HG03064 (cell line): ENCODE results near the gene FEM1A.
"Not testable (repeated sequence)": the region's sequence is repeated elsewhere in the genome, so short reads cannot be mapped to it uniquely, and the experiment has no call there.

Experiments used
- ATAC-seq: cut with Tn5 transposase; IDR thresholded peaks from one replicate; pipeline ENCODE4 v1.9.1; 2021; ENCODE audit warnings: low read depth; ENCODE audit not compliant: unreplicated experiment

Gene FEM1A

DNA sequence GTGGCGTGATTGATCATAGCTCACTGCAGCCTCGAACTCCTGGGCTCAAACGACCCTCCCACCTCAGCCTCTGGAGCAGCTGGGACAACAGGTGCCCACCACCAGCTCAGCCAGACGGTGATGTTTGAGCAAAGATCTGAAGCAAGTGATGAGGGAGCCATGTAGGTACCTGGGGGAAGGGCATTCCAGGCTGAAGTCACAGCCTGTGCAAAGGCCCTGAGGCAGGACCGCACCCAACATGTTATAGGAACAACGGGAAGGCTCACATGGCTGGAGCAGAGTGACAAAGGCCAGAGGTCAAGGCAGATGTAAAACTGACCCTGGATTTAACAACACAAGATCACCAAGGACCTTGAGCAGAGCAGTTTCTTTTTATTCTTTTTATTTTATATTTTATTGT, 14.8 kb downstream of the FEM1A start:
- ATAC-seq = no peak

DNA sequence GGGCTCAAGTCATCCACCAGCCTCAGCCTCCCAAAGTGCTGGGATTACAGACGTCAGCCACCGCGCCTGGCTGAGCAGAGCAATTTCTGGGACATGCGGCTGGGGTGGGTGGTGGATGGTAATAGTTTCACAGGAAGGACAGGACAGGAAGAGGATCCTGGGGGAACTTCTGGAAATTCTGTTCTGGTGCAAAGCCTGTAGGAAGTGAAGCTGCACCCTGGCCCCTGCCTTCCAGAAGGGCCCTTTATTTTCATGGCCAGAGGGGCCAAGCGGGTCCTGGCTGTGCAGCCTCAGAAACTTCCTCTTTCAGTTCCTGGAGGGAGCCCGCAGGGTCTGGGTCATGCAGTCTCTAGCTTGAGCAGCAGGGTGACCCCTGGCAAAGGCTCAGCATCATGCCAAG, 15.7 kb downstream of the FEM1A start:
- ATAC-seq = no peak

DNA sequence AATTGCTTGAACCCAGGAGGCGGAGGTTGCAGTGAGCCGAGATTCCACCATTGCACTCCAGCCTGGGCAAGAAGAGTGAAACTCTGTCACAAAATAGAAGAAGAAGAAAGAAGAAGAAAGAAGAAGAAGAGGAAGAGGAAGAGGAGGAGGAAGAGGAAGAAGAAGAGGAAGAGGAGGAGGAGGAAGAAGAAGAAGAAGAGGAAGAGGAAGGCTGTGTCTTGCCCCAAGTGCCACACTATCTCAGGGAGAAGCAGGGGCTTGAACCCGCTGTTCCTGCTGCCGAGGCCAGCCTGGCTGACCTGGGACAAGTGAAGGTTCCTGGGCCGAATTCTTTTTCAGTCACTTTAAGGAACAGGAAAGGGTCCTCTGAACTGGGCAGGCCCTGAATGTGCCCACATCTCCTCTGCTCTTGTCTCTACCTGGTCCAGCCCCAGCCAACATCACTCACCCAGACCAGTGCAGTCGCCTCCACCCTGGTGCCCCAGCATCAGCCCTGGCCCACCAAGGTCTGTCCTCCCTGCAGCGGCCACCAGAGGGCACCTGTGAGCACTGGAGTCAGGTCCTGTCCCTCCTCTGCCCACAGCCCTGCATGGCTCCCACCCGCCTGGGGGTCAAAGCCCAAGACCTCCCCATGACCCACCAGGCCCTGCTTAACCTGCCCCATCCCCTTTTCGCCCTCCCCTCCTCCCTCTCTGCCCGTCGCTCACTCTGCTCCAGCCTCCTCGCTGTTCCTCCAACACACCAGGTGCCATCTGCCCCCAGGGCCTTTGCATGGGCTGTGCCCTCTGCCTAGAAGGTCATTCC, 20.0 kb downstream of the FEM1A start:
- ATAC-seq = no peak

DNA sequence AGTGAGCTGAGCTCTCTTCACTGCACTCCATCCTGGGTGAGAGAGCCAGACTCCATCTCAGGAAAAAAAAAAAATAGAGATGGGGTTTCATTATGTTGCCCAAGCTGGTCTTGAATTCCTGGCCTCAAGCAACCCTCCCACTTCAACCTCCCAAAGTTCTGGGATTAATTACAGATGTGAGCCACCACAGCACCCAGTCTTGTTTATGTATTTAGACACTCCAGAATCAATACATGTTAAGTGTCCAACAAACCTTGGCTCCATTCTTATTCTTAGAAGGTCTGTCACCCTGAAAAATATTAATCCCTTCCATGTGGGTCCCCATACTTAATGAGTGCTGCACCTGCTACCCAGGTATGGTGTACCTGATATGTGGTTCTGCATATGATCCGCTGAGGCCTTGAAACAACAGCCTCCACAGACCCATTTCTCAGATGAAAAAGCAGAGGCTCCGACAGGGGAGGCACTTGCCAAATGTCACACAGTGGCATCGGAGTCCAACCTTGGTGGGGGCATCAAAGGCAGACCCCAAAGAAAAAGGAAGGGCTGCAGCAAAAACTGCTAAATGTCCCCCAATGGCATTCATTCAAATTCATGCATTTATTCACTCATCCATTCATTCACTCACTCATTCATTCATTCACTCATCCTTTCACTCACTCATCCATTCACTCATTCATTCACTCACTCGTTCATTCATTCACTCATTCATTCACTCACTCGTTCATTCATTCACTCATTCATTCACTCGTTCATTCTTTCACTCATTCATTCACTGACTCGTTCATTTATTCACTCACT, 23.3 kb downstream of the FEM1A start:
- ATAC-seq = no peak

DNA sequence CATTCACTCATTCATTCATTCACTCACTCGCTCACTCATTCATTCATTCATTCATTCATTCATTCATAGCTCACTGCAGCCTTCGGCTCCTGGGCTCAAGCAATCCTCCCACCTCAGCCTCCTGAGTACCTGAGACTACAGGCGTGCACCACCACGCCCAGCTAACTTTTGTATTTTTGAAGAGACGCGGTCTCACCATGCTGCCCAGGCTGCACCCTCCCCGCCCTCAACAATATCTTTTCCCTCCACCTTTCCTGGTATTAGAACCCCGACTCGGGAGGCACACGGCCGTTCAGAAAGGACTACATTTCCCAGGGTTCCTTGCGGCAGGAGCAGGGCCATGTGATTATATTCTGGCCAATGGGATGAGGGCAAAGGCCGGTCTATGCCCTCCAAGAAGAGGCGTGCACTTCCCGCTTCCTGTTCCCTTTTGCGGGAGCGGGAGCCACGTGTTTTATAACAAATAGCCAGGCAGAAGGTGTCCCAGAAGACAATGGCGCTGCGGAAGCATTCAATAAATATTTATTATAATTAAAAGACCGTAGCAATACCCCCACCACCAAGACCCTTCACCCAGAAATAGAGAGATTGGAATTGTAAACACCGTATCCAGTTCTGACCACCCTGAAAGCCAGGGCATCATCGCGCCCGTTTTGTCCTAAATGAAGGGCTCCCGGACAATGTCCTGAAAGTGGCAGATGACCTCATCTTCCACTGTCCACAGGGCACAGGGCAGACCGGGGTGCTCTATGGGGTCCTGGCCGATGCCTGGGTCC, 24.1 kb downstream of the FEM1A start:
- ATAC-seq = no peak

DNA sequence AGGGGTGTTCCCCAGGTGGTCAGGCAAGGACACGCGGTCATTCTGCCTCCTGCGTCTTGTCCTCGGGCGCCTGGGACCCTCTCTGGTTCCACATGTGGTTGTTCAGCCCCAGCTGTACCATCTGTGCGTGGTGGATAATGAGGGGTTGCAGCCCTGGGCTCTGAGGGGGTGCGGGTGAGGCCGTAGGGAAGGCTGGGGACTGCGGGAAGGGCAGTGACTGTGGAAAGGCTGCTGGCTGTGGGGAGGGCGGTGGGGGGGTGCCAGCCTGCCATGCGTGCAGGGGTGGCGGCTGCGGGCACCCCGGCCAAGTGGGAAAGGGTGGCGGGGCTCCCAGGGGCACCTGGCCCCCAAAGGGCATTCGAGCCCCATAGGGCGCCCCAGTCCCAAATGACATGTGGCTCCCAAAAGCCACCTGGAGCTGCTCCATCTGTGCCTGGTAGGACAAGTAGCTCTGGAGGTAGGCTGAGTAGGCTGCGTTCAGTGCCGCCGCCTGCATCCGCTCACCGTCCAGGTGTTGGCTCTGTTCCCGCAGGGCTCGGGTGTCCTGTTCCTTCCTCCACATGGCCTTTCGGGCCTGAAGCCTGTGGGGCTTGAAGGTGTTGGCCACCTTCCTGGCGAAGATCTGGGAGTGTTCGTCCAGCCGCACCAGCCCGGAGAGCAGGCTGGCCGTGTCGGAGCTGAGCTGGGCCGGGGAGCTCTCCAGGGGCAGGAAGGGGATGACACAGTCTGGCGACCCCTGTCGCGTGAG, 24.8 kb downstream of the FEM1A start:
- ATAC-seq = no peak

DNA sequence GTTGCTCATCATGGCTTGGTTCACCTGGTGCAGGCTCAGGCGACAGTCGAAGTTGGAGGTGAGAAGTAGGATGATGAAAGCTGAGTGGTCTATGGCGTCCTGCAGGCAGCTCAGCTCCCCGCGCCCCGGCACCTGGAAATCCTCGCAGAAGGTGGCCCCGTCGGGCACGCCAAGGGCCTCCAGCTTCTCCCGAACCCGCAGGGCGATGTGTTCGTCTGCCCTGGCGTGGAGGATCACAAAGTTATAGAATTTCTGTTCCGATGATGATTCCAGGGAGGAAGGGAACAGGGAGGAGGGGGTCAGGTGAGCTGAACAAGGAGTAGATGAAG, 25.4 kb downstream of the FEM1A start:
- ATAC-seq = no peak

DNA sequence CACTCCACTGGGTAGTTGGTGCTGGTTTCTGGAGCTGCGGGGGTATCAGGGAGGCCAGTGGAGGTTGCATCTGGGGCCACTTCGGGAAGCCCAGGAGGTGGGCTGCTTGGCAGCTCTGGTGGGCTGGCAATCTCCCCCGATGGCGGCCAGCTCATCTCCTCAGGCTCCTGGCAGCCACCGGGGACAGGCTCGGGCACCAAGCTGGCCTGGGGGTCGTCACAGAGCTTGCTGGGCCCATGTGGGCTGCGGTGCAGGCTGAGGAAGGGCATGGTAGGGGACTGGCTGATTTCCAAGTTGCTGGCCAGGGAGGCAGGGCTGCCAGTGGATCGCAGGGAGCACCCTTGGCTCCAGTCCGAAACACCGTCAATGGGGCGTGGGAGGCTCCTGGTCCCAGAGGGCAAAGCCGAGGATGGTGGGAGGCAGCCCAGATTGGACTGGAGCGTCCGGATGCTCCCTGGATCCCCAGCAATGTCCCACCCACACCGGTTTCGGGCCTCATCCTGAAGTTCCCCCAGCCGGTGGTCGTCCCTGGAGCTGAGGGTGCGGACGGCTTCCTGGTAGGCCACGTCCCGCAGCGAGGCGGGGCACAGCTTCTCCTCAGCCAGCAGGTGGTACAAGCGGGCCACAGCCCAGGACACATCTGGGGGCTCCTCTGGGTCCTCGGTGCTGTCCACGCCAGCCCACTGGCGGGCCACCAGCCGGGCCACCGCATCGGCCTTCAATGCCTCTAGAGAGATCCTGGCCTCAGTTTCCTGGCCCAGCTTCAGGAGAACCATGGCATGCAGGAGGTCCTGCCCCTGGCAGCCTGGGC, 26.1 kb downstream of the FEM1A start:
- ATAC-seq = no peak

DNA sequence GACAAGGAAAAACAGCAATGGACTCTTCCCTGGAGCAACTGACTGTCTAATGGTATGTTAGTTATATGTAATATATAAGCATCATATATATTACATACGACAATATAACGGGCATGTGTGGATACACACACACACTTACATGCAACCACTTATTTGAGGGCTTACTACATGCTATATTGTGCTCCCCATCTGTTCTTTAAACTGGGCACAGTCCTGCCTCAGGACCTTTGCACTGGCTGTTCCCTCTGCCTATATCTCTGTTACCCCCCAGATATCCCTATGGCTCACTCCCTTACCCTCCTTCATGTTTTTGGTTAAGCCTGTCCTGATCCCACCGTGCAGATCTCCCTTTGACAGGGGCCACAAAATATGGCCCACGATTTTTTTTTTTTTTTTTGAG, 29.7 kb downstream of the FEM1A start:
- ATAC-seq = no peak

DNA sequence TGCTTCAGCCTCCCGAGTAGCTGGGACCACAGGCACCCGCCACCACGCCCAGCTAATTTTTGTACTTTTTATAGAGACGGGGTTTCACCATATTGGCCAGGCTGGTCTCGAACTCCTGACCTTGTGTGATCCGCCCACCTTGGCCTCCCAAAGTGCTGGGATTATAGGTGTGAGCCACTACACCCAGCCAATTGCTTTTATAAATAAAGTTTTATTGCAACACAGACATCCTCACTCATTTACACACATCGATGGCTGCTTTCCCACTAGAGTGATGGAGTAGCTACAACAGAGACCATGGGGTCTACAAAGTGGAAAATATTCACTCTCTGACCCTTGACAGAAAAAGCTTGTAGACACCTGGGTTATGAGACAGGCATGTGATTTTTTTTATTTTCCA, 30.8 kb downstream of the FEM1A start:
- not testable (repeated sequence) for ATAC-seq

DNA sequence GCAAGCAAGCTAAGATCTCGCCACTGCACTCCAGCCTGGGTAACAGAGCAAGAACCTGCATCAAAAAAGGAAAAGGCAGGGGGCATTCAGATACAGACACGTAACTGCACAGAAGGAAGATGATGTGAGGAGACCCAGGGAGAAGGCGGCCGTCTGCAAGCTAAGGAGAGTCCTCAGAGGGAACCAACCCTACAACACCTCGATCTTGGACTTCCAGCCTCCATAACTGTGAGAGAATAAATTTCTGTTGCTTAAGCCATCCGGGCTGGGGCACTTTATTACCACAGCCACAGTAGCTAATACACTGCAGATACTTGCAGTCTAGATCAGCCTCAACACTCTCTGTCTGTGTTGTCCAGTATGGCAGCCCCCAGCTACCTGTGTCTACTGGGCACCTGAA, 32.0 kb downstream of the FEM1A start:
- no peak for ATAC-seq

DNA sequence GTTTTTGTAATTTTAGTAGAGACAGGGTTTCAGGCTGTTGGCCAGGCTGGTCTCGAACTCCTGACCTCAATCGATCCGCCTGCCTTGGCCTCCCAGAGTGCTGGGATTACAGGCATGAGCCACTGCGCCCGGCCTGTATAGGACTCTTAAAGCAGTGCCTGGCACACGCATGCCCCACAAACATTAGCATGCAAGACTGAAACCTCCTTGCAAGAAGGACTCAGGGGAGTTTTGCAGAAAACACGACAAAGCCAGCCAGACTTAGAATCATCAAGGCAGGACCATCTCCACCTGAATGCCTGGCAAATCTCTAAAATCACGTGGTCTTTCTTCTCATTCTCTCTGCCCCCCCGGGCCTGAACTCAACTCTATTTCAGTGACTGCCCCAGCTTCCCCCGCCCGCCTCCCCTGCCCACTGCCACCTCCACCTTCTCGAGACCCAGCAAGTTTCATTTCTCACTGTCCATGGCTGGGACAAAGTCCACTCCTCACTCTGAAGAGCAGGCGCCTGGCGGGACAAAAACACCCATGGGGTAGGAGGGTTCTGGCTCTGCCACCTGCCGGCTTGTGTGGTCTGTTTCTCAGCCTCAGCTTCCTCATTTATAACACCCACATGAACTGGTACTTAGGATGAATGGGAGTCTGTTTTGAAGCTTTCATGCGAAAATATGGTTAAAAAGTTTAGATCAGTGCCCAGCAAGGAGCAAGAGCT, 37.6 kb downstream of the FEM1A start:
- ATAC-seq = no peak

DNA sequence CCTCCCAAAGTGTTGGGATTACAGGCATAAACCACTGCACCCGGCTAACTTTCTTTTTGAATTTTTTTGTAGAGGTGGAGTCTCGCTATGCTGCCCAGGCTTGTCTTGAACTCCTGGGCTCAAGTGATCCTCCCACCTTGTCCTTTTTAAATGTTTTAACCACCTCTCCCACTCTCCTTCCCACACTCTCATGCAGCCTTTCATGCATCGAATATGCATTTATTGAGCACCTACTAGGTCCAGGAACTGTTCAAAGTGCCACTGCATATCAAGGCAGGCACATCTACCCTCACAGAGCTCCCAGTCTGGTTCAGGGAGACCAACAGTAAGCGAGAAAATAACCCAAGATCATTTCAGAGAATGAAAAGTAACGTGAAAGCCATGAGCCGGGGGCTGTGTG, 38.8 kb downstream of the FEM1A start:
- no peak for ATAC-seq

DNA sequence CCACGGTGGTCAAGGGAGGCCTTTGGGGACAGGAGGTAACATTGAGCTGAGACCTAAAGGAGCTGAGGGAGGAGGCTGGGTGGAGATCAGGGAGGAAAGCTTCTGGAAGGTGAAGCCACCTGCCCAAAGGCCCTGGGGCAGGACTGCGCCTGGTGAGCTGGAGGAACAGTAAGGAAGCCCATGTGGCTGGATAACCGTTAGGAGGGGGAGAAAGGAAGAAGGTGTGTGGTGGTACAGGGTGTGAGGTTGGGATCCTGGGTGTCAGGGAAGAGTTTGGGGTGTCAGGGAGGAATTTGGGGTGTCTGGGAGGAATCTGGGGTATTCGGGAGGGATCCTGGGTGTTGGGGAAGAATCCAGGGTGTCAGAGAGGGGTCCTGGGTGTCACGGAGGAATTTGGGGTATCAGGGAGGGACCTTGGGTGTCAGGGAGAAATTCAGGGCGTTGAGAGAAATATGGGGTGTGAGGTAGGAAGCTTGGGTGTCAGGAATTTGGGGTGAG, 39.3 kb downstream of the FEM1A start:
- ATAC-seq = no peak

DNA sequence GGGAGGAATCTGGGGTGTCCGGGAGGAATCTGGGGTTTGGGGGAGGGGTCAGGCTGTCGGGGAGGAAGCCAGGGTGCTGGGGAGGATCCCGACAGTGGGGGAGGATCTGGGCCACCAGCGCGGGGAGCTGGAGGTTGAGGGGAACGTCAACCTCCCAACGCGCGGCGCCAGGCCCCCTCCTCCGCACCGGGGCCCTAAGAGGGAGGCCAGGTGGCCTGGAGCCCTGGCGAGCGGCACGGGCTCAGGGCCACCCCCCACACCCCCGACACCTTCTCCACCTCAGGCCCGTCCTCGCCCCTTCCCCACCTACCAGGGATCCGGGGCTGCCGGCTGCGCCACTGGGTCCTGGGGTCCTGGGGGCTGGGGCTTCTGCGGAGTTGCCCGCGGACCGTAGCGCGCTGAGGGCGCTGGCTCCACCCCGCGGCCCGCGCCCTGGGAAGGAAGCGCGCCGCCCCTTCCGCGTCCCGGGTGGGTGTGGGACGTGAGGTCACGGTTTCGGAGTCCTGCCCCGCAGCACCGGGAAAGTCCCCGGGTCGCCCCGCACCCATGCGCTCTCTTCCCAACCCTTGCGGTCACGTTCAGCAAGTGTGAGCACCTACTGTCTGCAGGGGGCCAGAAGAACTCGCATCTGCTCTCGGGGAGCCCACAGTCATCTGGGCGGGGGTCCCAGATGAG, 39.9 kb downstream of the FEM1A start, which contains the start of gene TICAM1:
TSS of gene TICAM1 (minus strand) at position 409 of the 675 bp plus-strand sequence. CDS start 13,335 bp downstream, outside the sequence.
- no peak for ATAC-seq

DNA sequence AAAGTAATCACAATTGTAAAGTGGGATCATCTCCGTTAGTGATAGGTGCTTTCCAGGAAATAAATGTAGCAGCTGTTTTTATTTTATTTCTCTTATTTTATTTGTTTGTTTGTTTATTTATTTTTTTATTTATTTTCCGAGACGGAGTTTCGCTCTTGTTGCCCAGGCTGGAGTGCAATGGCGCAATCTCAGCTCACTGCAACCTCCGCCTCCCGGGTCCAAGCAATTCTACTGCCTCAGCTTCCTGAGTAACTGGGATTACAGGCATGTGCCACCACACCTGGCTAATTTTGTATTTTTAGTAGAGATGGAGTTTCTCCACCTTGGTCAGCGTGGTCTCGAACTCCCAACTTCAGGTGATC, 40.4 kb downstream of the FEM1A start:
- not testable (repeated sequence) for ATAC-seq

DNA sequence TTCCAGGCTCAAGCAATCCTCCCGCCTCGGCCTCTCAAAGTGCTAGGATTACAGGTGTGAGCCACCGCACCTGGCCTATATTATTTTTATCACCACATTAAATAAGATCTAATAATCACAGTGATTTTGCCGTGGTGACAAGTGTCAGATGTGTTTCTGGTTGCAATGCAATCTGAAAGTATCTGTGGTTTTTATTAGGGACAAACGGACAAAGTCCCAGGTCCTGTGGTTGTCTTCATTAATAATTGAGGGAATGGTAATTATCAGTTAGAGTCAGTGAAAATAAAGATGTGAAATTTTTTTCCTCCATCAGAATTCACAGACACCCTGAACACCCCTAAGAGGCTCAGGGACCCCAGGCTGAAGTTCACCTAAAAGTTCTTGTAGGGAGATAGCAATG, 41.2 kb downstream of the FEM1A start:
- no peak for ATAC-seq

DNA sequence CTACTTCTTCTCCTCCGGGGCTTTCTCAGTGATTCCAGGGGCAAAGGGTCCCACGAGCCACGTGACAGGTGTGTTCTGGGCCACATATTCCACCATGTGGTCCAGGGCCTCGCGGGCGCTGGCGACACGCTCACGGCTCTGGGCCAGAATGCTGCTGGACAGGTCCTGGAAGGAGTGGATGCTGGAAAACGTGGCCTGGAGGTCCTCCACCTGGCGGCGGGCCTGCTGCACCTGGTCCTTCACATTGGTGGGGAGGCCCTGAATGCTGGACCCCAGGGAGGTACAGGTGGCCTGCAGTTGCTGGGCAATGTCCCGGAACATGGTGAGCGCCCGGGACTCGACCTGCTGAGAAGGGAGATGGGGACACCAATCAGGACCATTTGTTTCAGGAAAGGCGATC, 47.7 kb downstream of the FEM1A start:
- no peak for ATAC-seq

DNA sequence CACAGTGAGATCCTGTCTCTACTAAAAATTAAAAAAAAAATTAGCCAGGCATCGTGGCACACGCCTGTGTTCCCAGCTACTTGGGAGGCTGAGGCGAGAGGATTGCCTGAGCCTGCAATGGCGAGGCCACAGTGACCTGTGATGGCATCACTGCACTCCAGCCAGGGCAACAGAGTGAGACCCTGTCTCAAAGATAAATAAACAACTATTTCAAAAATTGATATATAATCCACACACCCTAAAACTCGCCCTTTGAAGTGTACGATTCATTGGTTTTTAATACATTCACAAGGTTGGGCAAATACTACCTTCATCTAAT, 52.1 kb downstream of the FEM1A start:
- no peak for ATAC-seq
